Thymus (tissue), 11 donors: ENCODE measurements around the gene LRRC37B. TPM values are rescaled to one million over a fixed set of nuclear protein-coding genes. Genes with fewer than 3 reads are reported as not detected.
A peak's percentile ranks its signal among the peaks of the same experiment; 100 is the strongest.
"Not testable (repeated sequence)": the region's sequence is repeated elsewhere in the genome, so short reads cannot be mapped to it uniquely, and the experiment has no call there.

Source experiments
- DNase-seq, 9 donors: peaks; one replicate each; pipeline ENCODE4 v3.0.0-alpha.2; 2013; ENCODE audit warnings: low spot score in 9 of 9, low read depth in 6 of 9, missing footprints in 1 of 9
- H3K27ac ChIP-seq, 2 donors: one replicate each; pipeline ENCODE4 v1.5.1; 2013; ENCODE audit warnings: control low read depth in 1 of 2, low read depth in 1 of 2, low read length in 1 of 2, mild to moderate bottlenecking in 1 of 2, moderate library complexity in 1 of 2
- H3K27me3 ChIP-seq, 2 donors: one replicate each; pipeline ENCODE4 v1.5.1; 2013; ENCODE audit warnings: low read length in 1 of 2; ENCODE audit not compliant: control insufficient read depth in 2 of 2, insufficient read depth in 1 of 2
- H3K36me3 ChIP-seq, 2 donors: one replicate each; pipeline ENCODE4 v1.5.1; 2013; ENCODE audit warnings: low read length in 1 of 2, mild to moderate bottlenecking in 1 of 2, moderate library complexity in 1 of 2; ENCODE audit not compliant: control insufficient read depth in 2 of 2, insufficient read depth in 2 of 2
- H3K4me1 ChIP-seq, 2 donors: one replicate each; pipeline ENCODE4 v1.5.1; 2013; ENCODE audit warnings: low read length in 2 of 2; ENCODE audit not compliant: control insufficient read depth in 2 of 2, insufficient read depth in 2 of 2
- H3K4me3 ChIP-seq, 2 donors: one replicate each; pipeline ENCODE4 v1.5.1; 2013; ENCODE audit warnings: low read length in 2 of 2, control low read depth in 1 of 2, mild to moderate bottlenecking in 1 of 2
- H3K9me3 ChIP-seq, 2 donors: one replicate each; pipeline ENCODE4 v1.5.1; 2013; ENCODE audit warnings: low read length in 1 of 2, mild to moderate bottlenecking in 1 of 2; ENCODE audit not compliant: control insufficient read depth in 2 of 2, insufficient read depth in 1 of 2
- WGBS: extraction: QIAGEN DNeasy Blood & Tissue Kit; methylation state at CpG from one replicate; pipeline ENCODE4 v1.1.7; 2013; 5-methylcytosine and 5-hydroxymethylcytosine counted together
- polyA plus RNA-seq: library from polyadenylated mRNA; stranded (reverse); fragments of 200-250 nt; gene quantifications from one replicate; pipeline ENCODE4 v1.2.3, GENCODE V29; 2013
- total RNA-seq: library from RNA; stranded (reverse); fragments of 120-200 nt; gene quantifications from one replicate; pipeline ENCODE4 v1.2.4, GENCODE V29; 2013
- donor health status: healthy.

Gene LRRC37B
- total and polyA plus RNA-seq, 2 donors: 16.3 to 31.4 TPM

- peaks cover 0 to 5% of the 10 kb centered on the region in 2 donors for H3K27me3 ChIP-seq
- peaks cover 4 to 11% of the 10 kb centered on the region in 2 donors for H3K4me1 ChIP-seq
- peak overlapping the region; percentile 60 to 89 for H3K4me3 ChIP-seq
- DNase-seq: peak; percentile 43 to 78 (median 57)
- H3K36me3 ChIP-seq: no peaks in the 10 kb centered on the region
- H3K27ac ChIP-seq: peak overlapping the region; percentile 55 to 82
- H3K9me3 ChIP-seq: no peaks in the 10 kb centered on the region
- WGBS: under 1% methylated on average over 80 of the region's 80 CpGs
Observed at GRCh38 chr17:32007463-32008298, 498 bp downstream of the LRRC37B start.

GRCh38 chr17:32009262-32009542 lies 2.0 kb downstream of the LRRC37B start:
- WGBS: 98% methylated on average over 2 of the region's 2 CpGs

GRCh38 chr17:32010114-32010513 lies 2.9 kb downstream of the LRRC37B start:
- 77% methylated on average over 4 of the region's 4 CpGs for WGBS
- H3K36me3 ChIP-seq: no peaks in the 10 kb centered on the region
- no peak for DNase-seq
- peaks cover 4 to 11% of the 10 kb centered on the region in 2 donors for H3K4me1 ChIP-seq
- H3K27ac ChIP-seq: no peak overlapping the region
- H3K9me3 ChIP-seq: no peaks in the 10 kb centered on the region
- peaks cover 0 to 5% of the 10 kb centered on the region in 2 donors for H3K27me3 ChIP-seq
- no peak overlapping the region for H3K4me3 ChIP-seq

More at GRCh38 chr17:32009262-32009542, 2.0 kb downstream of the LRRC37B start:
- no peak for DNase-seq
- H3K9me3 ChIP-seq: no peaks in the 10 kb centered on the region
- H3K4me3 ChIP-seq: no peak overlapping the region
- H3K27ac ChIP-seq: no peak overlapping the region
- peaks cover 0 to 5% of the 10 kb centered on the region in 2 donors for H3K27me3 ChIP-seq
- H3K4me1 ChIP-seq: peaks cover 4 to 11% of the 10 kb centered on the region in 2 donors
- H3K36me3 ChIP-seq: no peaks in the 10 kb centered on the region

GRCh38 chr17:32015245-32016013 lies 8.2 kb downstream of the LRRC37B start:
- H3K27ac ChIP-seq: no peak overlapping the region
- H3K36me3 ChIP-seq: peaks cover 15 to 16% of the 10 kb centered on the region in 2 donors
- no peak overlapping the region for H3K4me3 ChIP-seq
- no peaks in the 10 kb centered on the region for H3K9me3 ChIP-seq
- H3K4me1 ChIP-seq: no peaks in the 10 kb centered on the region
- DNase-seq: no peak
- no peaks in the 10 kb centered on the region for H3K27me3 ChIP-seq
- 90% methylated on average over 9 of the region's 9 CpGs for WGBS

GRCh38 chr17:32016231-32016630 lies 9.0 kb downstream of the LRRC37B start:
- 22% methylated on average over 7 of the region's 7 CpGs for WGBS
- no peak overlapping the region for H3K27ac ChIP-seq
- no peaks in the 10 kb centered on the region for H3K4me1 ChIP-seq

GRCh38 chr17:32019228-32019627 lies 12.0 kb downstream of the LRRC37B start:
- peaks cover 30 to 36% of the 10 kb centered on the region in 2 donors for H3K36me3 ChIP-seq
- no peak overlapping the region for H3K4me3 ChIP-seq
- WGBS: 91% methylated on average over 1 of the region's 1 CpG
- no peaks in the 10 kb centered on the region for H3K4me1 ChIP-seq
- H3K9me3 ChIP-seq: no peaks in the 10 kb centered on the region
- H3K27ac ChIP-seq: no peak overlapping the region
- H3K27me3 ChIP-seq: no peaks in the 10 kb centered on the region
- DNase-seq: no peak

More at GRCh38 chr17:32016231-32016630, 9.0 kb downstream of the LRRC37B start:
- Histone ChIP-seq H3K4me3 (no peak overlapping the region), H3K27me3 (no peaks in the 10 kb centered on the region), H3K36me3 (peaks cover 21 to 24% of the 10 kb centered on the region in 2 donors), H3K9me3 (no peaks in the 10 kb centered on the region)
- DNase-seq: no peak

GRCh38 chr17:32020943-32021614 lies 13.9 kb downstream of the LRRC37B start:
- no peak for DNase-seq
- Histone ChIP-seq H3K4me3 (no peak overlapping the region), H3K27me3 (no peaks in the 10 kb centered on the region), H3K9me3 (no peaks in the 10 kb centered on the region), H3K27ac (no peak overlapping the region), H3K36me3 (peaks cover 30 to 36% of the 10 kb centered on the region in 2 donors), H3K4me1 (no peaks in the 10 kb centered on the region)
- 96% methylated on average over 16 of the region's 16 CpGs for WGBS

- Histone ChIP-seq H3K27me3 (no peaks in the 10 kb centered on the region), H3K4me3 (no peak overlapping the region), H3K9me3 (no peaks in the 10 kb centered on the region), H3K4me1 (no peaks in the 10 kb centered on the region), H3K36me3 (peaks cover 33 to 36% of the 10 kb centered on the region in 2 donors), H3K27ac (no peak overlapping the region)
- WGBS: 96% methylated on average over 7 of the region's 7 CpGs
- DNase-seq: no peak
Observed at GRCh38 chr17:32021615-32021955, 14.4 kb downstream of the LRRC37B start.

GRCh38 chr17:32022554-32022953 lies 15.4 kb downstream of the LRRC37B start:
- DNase-seq, H3K27me3 ChIP-seq: not testable (repeated sequence)
- WGBS: 91% methylated on average over 5 of the region's 5 CpGs

More at GRCh38 chr17:32022554-32022953, 15.4 kb downstream of the LRRC37B start:
- not testable (repeated sequence) for H3K4me3 ChIP-seq, H3K9me3 ChIP-seq, H3K4me1 ChIP-seq, H3K27ac ChIP-seq
- peaks cover 32 to 37% of the 10 kb centered on the region in 2 donors for H3K36me3 ChIP-seq
